ENCODE results near the gene EED.

EED gene

GRCh38 chr11:86244522-86245368 lies at the start of gene EED:
Gene EED (plus strand): TSS chr11:86244753. CDS start chr11:86245230, 477 bp downstream.
- peak; percentile 93 for DNase-seq (ENCODE audit: low spot score)

DNA sequence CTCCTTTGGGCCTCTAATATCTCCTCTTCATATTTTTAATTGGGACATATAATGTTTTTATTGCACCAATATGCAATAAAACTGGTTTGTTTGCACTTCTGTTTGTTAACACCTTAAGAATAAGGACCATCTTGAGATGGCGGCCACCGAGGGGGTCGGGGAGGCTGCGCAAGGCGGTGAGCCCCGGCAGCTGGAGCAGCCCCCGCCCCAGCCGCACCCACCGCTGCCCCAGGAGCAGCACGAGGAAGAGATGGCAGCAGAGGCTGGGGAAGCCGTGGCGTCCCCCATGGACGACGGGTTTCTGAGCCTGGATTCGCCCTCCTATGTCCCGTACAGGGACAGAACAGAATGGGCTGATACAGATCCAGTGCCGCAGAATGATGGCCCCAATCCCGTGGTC lies 49.6 kb upstream of the EED start:
- DNase-seq (ENCODE audit: low spot score) = no peak

- DNase-seq (ENCODE audit: low spot score) = no peak
Observed at GRCh38 chr11:86196085-86196696, 48.4 kb upstream of the EED start.

GRCh38 chr11:86196913-86197312 lies 47.6 kb upstream of the EED start:
- DNase-seq (ENCODE audit: low spot score) = no peak

GRCh38 chr11:86197448-86197847 lies 47.1 kb upstream of the EED start:
- no peak for DNase-seq (ENCODE audit: low spot score)

GRCh38 chr11:86198139-86198538 lies 46.4 kb upstream of the EED start:
- DNase-seq (ENCODE audit: low spot score) = no peak

DNA sequence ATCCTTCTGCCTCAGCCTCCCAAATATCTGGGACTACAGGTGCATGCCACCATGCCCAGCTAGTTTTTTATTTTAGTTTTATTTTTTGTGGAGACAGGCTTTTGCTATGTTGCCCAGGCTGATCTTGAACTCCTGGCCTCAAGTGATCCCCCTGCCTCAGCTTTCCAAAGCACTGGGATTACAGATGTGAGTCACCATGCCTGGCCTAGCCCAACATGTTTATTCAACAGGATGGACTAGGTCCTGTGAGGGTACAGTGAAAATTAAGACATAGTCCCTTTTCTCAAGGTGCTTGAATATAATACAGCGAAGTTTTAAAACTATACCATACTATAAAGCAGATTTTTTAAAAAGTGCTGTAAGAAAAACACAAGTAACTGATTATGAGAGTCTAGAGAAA lies 45.2 kb upstream of the EED start:
- DNase-seq (ENCODE audit: low spot score) = no peak

DNA sequence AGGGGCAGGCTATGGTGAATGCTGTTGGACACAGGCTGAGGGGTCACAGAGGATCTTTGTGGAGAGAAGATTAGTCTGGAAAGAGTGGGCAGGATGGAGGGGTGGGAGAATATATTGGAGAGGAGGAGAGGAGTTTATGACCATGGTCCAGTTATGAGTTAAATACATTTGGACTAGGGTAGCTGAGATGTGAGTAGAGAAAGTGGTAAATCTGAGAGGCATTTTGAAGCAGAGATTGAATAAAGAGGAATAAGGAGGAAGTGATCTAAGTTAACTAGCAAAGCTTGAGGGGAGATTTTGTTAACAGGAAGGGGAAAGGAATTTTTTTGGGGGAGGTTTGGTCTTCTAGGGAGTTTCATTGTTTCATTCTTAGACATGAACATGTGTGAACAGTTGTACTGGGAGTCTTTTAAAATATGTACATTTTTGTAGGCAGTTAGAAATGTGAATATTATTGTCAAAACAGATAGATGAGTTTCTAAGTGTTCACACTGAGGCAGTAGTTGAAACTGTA lies 43.1 kb upstream of the EED start:
- DNase-seq (ENCODE audit: low spot score) = no peak

- DNase-seq (ENCODE audit: low spot score) = peak; percentile 24
Observed at GRCh38 chr11:86202013-86202336, 42.6 kb upstream of the EED start.

- no peak for DNase-seq (ENCODE audit: low spot score)
Observed at GRCh38 chr11:86204356-86204755, 40.2 kb upstream of the EED start.

DNA sequence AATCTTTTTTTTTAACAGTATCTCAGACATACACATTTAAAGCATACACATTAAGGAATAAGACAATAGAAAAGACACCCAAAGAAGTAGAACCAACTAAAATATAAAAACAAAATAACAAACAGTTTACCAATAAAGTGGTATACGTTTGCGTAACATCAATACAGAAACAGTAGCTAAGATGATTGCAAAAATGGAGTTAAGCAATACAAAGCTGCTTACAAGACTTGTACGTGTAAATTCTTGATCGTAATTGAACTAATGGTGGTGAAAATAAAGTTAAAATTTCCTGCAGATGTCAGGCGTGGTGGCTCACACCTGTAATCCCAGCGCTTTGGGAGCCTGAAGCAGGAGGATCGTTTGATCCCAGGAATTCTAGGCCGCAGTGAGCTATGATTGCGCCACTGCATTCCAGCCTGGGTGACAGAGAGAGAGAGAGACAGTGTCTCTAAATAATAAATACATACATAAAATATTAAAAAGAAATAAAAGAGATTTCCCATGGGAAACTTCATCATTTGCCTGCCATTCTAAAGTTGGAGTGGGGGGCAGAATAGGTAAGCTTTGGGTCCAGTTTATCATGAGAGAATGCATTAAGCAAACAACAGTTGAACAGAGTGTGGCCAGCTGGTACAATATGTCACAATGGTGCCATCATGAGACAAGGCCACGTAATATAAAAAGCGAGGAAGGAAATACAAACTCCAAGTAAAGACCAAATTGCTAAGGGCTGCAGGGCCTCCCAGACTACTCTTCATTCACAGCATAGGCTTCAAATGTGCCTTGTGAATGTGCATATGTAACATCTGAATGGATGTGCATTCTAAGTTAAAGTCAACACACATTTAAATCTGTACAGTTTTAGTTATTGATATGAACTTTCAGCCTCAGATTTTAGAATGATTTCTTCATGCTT lies 38.9 kb upstream of the EED start:
- no peak for DNase-seq (ENCODE audit: low spot score)

DNA sequence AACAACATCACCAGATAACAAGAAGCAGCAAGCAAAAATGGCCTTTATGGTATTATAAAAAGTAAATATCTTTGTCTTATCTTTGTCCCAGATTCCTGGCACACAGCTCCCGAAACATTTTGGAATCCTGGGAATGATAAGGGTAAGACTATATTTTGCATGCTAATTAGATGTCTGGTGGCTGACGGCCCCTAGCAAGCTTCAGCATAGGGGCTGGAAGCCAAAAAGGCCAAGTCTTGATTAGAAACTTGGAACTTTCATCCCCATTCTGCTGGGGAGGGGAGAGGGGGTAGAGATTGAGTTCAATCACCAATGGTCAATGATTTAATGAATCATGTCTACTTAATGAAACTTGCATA lies 38.2 kb upstream of the EED start:
- no peak for DNase-seq (ENCODE audit: low spot score)

DNA sequence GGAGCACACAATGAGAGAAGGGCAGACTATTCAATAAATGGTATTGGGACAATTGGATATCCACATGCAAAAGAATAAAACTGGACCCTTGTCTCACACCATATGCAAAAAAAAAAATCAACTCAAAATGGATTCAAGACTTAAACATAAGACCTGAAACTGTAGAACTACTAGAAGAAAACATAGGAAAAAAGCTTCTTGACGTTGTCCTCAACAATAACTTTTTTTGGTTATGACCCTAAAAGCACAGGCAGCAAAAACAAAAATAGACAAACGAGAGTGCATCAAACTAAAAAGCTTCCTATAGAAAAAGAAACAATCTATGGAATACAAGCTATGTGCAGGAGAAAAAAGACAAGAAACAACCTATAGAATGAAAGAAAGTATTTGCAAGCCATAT lies 37.1 kb upstream of the EED start:
- no peak for DNase-seq (ENCODE audit: low spot score)

- no peak for DNase-seq (ENCODE audit: low spot score)
Observed at GRCh38 chr11:86208572-86208971, 36.0 kb upstream of the EED start.

DNA sequence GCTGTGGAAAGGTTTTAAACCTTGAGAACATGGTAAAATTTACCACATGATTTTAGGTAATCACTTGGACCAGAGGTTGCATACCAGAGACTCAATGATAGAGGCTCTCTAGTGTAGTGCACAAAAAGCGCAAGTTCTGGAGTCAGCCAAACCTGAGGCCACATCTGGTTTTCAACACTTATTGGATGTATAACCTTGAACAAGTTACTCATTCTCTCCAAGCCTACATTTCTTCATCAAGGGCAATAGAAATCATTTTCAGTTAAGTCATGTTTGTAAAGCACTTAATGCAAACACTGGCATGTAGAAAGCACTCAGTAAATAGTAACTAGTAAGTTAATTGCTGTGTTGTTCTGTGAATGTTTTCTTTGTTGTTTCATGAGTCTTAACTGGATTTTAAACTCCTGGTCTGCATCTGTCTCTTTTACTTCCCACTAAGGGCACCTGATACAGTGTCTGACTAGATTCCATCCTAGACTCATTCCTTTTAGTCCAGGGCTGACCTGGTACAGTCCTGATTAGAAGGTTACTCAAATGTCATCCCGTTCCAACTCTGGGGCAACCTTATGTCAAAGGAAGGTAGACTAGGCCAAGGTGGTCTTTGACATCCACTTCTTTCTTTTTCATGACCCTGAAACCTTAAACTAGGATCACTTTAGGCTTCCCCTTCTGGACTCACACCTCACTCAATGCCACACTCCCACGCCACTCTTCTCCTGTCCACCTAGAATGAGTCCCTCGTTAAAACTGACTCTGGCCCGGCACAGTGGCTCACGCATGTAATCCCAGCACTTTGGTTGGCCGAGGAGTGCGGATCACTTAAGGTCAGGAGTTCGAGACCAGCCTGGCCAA lies 34.5 kb upstream of the EED start:
- no peak for DNase-seq (ENCODE audit: low spot score)

GRCh38 chr11:86210898-86211297 lies 33.7 kb upstream of the EED start:
- DNase-seq (ENCODE audit: low spot score) = no peak

DNA sequence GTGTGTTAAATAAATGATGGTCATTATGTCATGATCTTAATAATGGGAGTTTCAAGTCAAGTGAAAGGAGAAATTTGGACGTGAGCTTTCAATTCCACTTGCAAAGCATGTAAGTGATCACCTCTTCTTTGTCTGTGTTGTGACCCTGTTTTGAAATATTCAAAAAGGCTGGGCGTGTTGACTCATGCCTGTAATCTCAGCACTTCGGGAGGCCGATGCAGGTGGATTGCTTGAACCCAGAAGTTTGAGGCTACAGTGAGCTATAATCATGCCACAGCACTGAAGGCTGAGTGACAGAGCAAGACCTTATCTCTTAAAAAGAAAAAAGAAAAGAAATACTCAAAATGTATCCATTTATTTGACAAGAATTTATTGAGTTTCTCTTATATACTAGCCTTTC lies 32.9 kb upstream of the EED start:
- DNase-seq (ENCODE audit: low spot score) = no peak

- no peak for DNase-seq (ENCODE audit: low spot score)
Observed at GRCh38 chr11:86212019-86212611, 32.4 kb upstream of the EED start.

- DNase-seq (ENCODE audit: low spot score) = peak; percentile 13
Observed at GRCh38 chr11:86214710-86215109, 29.8 kb upstream of the EED start.

DNA sequence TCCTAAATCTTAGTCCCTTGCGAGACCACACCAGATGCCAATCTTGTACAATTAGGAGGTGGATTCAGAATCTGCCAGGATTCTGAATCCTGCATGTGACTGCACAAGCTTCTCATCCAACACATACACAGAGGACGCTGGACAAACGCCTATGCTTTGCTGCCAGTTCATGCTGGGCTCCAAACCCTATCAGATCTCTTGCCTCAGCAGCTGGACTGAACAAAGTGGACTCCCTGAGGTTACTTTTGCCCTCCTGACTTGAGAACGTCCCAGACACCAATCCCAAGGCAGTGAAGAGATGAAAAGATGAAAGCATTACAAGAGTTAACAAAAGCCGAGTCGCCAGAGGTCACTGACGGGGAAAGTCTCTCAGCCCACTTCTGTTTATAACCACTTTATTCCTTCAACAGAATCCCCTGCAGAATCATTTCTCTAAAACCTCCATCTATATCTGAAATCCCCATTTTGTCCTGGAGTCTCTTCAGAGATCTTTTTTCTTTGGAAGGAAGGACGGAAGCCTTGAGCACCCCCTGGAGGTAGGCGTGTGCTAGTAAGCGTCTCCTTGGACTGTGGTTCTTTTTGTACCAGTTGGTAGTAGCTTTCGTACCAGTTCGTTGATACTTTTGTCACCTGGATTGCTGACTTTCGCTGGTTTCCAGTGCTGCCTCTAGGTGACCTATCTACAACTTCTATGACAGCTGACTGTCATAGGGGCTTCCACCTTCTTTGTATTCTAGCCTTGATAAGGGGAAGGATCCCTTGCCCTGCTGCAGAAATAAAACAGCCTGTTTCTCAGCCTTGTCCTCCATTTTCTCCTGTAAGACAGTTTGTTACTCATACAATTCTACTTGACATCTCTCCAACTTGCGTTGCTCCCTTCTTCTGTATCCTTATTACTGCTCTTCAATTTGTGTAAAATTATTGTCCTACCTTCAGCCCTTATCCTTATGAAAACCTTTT lies 26.1 kb upstream of the EED start:
- DNase-seq (ENCODE audit: low spot score) = peak; percentile 68

Data from CD4-positive, alpha-beta T cell treated with Interleukin-2 at 100 ng/mL for 4 hours (primary cell).